Tibial nerve (tissue), 4 donors: ENCODE measurements around the gene PTGES2. TPM values are rescaled to one million over a fixed set of nuclear protein-coding genes. Genes with fewer than 3 reads are reported as not detected.

Experiments used
- DNase-seq, 2 donors: peaks; one replicate each; pipeline ENCODE4 v3.0.0-alpha.2; 2019; ENCODE audit warnings: low spot score in 2 of 2
- H3K27ac ChIP-seq, 4 donors: fragments of 200-600 bp; sonication (generic) in 3 of 4; one replicate each; pipeline ENCODE4 v1.5.1; 2017 to 2019; ENCODE audit warnings: mild to moderate bottlenecking in 1 of 4
- H3K27me3 ChIP-seq, 2 donors: fragments of 200-600 bp; sonication (generic) in 1 of 2; one replicate each; pipeline versions ENCODE4 v1.5.1 to v1.6.0; 2017 to 2019
- H3K36me3 ChIP-seq, 3 donors: fragments of 200-600 bp; sonication (generic); one replicate each; pipeline ENCODE4 v1.5.1; 2018 to 2019
- H3K4me1 ChIP-seq, 4 donors: fragments of 200-600 bp; sonication (generic) in 3 of 4; one replicate each; pipeline ENCODE4 v1.5.1; 2017 to 2019
- H3K4me3 ChIP-seq, 4 donors: fragments of 200-600 bp; sonication (generic) in 3 of 4; one replicate each; pipeline ENCODE4 v1.5.1; 2017 to 2019; ENCODE audit warnings: mild to moderate bottlenecking in 1 of 4, moderate library complexity in 1 of 4
- H3K9me3 ChIP-seq, 4 donors: fragments of 200-600 bp; sonication (generic) in 3 of 4; one replicate each; pipeline ENCODE4 v1.5.1; 2017 to 2019
- CTCF ChIP-seq, 5 experiments: fragments of 200-600 bp in 3 of 5; fragments of 450-650 bp in 2 of 5; sonication (generic) in 3 of 5; IDR thresholded peaks; one replicate each; pipeline ENCODE4 v1.5.1; 2016 to 2019; ENCODE audit warnings: antibody characterized with exemption in 5 of 5, mild to moderate bottlenecking in 3 of 5, moderate library complexity in 2 of 5
- EP300 ChIP-seq, 2 donors: sonication (generic); formaldehyde crosslinking; IDR thresholded peaks; one replicate each; pipeline ENCODE4 v1.6.1; 2017; ENCODE audit warnings: antibody characterized with exemption in 2 of 2, mild to moderate bottlenecking in 1 of 2
- POLR2A ChIP-seq, 2 donors: fragments of 450-650 bp; IDR thresholded peaks; one replicate each; pipeline ENCODE4 v1.6.1; 2017; ENCODE audit warnings: antibody characterized with exemption in 2 of 2, mild to moderate bottlenecking in 2 of 2, moderate library complexity in 2 of 2
- WGBS, 2 donors: methylation state at CpG; one replicate each; pipeline ENCODE4 v1.1.5; 2018; 5-methylcytosine and 5-hydroxymethylcytosine counted together
- total RNA-seq, 4 donors: library from RNA; depleted of rRNA; stranded (reverse); fragments of >200 nt; gene quantifications; one replicate each; pipeline ENCODE4 v1.1.0, GENCODE V29; 2016

The PTGES2 gene
- total RNA-seq, 4 donors from 2014 or later: 68.9 to 180 (median 74.7) TPM

DNA sequence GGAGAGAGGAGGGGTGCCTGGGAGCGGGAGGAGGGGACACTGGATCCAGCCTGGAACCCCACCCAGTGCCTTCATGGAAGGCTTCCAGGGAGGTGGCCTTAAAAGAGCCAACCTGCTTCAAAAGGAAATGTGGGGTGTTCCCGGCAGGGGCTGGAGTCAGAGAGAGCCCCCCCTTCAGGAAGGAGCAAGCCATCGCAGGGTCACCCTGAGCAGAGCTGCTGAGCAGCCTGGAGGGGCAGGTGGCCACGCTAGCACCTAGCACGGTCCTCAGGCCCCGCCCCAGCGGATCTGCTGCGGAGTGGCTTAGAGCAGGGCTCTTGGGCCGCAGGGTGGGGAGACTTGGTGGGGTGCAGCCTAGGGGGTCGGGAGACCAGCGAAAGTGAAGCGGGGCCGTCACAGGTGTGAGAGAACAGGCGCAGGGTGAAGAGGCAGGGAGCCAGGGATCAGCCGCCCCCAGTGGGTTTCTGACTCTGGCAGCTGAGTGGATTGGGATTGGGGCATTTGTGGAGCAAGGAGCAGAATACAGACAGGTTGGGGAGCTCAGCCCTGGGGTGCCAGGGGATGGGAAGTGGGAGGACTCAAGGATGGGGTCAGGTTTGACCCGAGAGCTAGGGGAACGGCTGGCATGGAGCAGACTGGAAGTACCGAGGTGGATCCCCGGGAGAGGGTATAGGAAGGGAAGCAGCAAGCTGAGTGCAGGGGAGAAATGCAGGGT, 23.2 kb upstream of the PTGES2 start:
- DNase-seq: no peak
- 66 to 68% methylated on average over 19 of the region's 19 CpGs for WGBS, 2 donors
- Histone ChIP-seq H3K27me3 (no peaks in the 10 kb centered on the region), H3K4me3 (no peak overlapping the region), H3K4me1 (peaks cover 0 to 26% (median 12%) of the 10 kb centered on the region in 4 donors), H3K27ac (no peak overlapping the region), H3K9me3 (no peaks in the 10 kb centered on the region), H3K36me3 (no peaks in the 10 kb centered on the region)
- TF ChIP-seq EP300 (IDR thresholded peaks at IDR 0.05) (no peak), POLR2A (IDR thresholded peaks at IDR 0.05) (no peak), CTCF (IDR thresholded peaks at IDR 0.05) (no peak)

DNA sequence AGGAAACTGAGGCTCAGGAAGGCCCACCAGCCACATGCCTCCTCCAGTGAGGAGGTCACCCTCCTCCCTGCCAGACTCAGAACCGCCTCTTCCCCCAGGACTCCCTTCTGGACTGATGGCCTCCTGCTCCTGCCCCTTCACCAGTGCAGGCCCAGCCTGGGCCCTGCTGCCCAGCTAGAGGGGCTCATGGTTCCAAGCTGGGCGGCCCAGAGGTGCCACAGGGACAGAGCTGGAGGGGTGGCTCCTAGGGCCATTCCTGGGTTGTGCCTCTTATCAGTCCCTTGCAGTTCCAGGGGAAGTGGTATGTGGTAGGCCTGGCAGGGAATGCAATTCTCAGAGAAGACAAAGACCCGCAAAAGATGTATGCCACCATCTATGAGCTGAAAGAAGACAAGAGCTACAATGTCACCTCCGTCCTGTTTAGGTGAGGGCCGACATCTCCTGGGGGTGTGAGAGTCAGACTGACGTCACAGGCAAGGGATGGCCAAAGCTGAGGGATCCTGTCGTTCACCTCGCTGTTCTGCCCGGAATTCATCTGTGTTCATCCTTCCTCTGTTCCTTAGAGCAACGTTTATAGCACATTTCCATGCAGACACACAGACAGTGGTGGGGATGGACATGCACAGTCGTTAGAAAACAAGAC, 22.5 kb upstream of the PTGES2 start:
- WGBS, 2 donors: 64 to 76% methylated on average over 11 of the region's 11 CpGs
- no peak for DNase-seq
- Histone ChIP-seq H3K27ac (no peak overlapping the region), H3K4me1 (peaks cover 0 to 26% (median 12%) of the 10 kb centered on the region in 4 donors), H3K4me3 (no peak overlapping the region), H3K9me3 (no peaks in the 10 kb centered on the region), H3K27me3 (no peaks in the 10 kb centered on the region), H3K36me3 (no peaks in the 10 kb centered on the region)
- TF ChIP-seq CTCF (IDR thresholded peaks at IDR 0.05): no peak
- TF ChIP-seq POLR2A (IDR thresholded peaks at IDR 0.05): no peak
- TF ChIP-seq EP300 (IDR thresholded peaks at IDR 0.05): no peak

DNA sequence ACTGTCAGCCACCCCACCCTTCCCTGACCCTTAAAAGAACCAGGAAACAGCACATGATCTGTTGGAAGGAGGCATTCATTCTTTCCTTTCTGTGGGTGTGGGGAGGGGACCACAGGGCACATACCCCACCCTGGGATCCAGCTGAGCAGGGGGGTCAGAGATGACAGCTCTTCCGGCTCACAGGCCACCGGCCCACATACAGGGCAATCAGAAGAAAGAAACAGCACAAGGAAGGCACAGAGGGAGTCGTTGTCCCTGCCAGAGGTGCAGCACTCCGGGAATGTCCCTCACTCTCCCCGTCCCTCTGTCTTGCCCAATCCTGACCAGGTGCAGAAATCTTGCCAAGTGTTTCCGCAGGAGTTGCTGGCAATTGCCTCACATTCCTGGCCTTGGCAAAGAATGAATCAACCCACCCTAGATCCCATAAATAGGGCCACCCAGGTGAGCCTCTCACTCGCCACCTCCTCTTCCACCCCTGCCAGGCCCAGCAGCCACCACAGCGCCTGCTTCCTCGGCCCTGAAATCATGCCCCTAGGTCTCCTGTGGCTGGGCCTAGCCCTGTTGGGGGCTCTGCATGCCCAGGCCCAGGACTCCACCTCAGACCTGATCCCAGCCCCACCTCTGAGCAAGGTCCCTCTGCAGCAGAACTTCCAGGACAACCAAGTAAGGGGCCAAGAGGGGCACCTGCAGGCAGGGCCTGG, 21.6 kb upstream of the PTGES2 start, which contains the start of gene LCN2:
Gene LCN2 (plus strand): TSS at position 453 of the 701 bp plus-strand sequence. CDS start 73 bp downstream, at position 526.
- H3K9me3 ChIP-seq: no peaks in the 10 kb centered on the region
- no peak within 1 kb of the TSS for H3K4me3 ChIP-seq
- H3K27me3 ChIP-seq: no peaks in the 10 kb centered on the region
- no peak for TF ChIP-seq EP300 (IDR thresholded peaks at IDR 0.05)
- TF ChIP-seq POLR2A (IDR thresholded peaks at IDR 0.05): no peak
- no peak for TF ChIP-seq CTCF (IDR thresholded peaks at IDR 0.05)
- peaks cover 0 to 26% (median 12%) of the 10 kb centered on the region in 4 donors for H3K4me1 ChIP-seq
- 38 to 46% methylated on average over 8 to 9 of the region's 9 CpGs for WGBS, 2 donors
- H3K36me3 ChIP-seq: no peaks in the 10 kb centered on the region
- peak within 1 kb of the TSS in 2 of 4 donors; percentile 21 to 56 for H3K27ac ChIP-seq
- DNase-seq: no peak

DNA sequence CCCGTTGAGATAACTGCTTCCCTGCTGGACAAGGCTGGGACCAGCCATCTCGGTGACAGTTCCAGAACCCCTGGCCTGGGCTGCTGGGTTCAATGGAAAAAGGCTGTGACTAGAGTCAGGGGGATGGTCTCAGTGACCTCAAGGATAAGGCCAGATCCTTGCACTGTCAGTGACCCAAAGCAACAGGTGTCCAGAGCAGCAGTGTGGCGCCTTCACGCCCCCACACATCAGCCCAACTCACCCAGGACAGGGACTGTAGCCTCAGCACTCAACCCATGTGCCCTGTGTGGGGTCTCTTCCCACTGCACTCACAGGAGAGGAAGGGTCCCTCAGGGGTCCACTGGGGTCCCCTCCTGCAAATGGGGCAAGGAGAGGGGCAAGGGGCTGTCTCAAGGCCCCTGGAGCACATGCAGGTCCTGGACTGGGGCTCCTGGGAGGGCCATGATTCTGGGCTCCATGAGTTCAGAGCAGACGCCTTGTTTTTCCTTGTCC, 21.0 kb upstream of the PTGES2 start:
- DNase-seq: no peak
- TF ChIP-seq POLR2A (IDR thresholded peaks at IDR 0.05) (no peak), CTCF (IDR thresholded peaks at IDR 0.05) (no peak), EP300 (IDR thresholded peaks at IDR 0.05) (no peak)
- Histone ChIP-seq H3K36me3 (no peaks in the 10 kb centered on the region), H3K9me3 (no peaks in the 10 kb centered on the region), H3K27me3 (no peaks in the 10 kb centered on the region), H3K27ac (peak overlapping the region in 2 of 4 donors; percentile 21 to 45), H3K4me1 (peaks cover 0 to 26% (median 12%) of the 10 kb centered on the region in 4 donors), H3K4me3 (no peak overlapping the region)
- 15 to 66% methylated on average over 1 to 5 of the region's 5 CpGs for WGBS, 2 donors
